Fibroblast of mammary gland (primary cell): ENCODE data around the gene WDSUB1.

Source experiments
- DNase-seq: peaks from one replicate; pipeline ENCODE4 v3.0.0-alpha.2; 2010; ENCODE audit warnings: low read depth
- H3K4me3 ChIP-seq: 2 replicates; pipeline ENCODE4 v1.5.1; 2011; ENCODE audit warnings: low read depth, mild to moderate bottlenecking, low read length, moderate library complexity; ENCODE audit not compliant: control insufficient read depth
- TF ChIP-seq, protein P1 (sequence below): conservative IDR thresholded peaks from 2 replicates; pipeline ENCODE4 v1.5.1; 2011; ENCODE audit warnings: low read depth, low read length, inconsistent platforms; ENCODE audit not compliant: control insufficient read depth, insufficient read depth

Gene WDSUB1

DNA sequence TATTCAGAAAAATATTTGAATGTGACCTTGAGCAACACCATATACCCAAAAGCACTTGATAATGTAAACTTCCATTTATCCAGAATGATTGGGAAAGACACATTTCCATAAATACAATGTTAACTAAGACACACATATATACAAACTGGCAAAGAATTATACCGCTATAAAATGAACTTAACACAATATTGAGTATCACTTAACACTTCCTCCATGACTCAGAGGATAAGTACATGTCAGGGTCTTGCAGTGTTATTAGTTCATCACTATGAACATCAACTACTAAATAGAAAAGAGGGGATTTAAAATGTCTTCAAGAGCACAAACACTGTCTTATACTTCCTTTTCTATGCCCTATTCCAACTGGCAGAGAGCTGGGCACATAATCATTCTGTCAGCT lies 18.6 kb downstream of the WDSUB1 start:
- TF ChIP-seq, protein P1, sequence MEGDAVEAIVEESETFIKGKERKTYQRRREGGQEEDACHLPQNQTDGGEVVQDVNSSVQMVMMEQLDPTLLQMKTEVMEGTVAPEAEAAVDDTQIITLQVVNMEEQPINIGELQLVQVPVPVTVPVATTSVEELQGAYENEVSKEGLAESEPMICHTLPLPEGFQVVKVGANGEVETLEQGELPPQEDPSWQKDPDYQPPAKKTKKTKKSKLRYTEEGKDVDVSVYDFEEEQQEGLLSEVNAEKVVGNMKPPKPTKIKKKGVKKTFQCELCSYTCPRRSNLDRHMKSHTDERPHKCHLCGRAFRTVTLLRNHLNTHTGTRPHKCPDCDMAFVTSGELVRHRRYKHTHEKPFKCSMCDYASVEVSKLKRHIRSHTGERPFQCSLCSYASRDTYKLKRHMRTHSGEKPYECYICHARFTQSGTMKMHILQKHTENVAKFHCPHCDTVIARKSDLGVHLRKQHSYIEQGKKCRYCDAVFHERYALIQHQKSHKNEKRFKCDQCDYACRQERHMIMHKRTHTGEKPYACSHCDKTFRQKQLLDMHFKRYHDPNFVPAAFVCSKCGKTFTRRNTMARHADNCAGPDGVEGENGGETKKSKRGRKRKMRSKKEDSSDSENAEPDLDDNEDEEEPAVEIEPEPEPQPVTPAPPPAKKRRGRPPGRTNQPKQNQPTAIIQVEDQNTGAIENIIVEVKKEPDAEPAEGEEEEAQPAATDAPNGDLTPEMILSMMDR, result no peak
- DNase-seq, result no peak
- H3K4me3 ChIP-seq, result no peak overlapping the region

DNA sequence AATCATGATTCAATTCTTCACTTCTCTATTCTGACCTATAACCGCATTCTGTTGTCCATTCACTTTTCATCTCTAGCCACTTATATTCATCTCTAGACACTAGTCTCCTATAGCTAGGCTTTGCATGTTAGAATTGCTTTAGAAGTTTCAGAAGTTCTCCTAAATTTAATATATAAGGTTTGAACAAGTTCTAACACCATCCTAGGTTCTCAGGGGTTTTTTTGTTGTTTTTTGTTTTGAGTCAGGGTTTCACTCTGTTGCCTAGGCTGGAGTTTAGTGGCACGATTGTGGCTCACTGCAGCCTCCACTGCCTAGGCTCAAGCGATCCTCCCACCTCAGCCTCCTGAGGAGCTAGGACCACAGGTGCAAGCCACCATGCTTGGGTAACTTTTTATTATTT lies 19.9 kb downstream of the WDSUB1 start:
- no peak for DNase-seq
- TF ChIP-seq, protein P1, result no peak

DNA sequence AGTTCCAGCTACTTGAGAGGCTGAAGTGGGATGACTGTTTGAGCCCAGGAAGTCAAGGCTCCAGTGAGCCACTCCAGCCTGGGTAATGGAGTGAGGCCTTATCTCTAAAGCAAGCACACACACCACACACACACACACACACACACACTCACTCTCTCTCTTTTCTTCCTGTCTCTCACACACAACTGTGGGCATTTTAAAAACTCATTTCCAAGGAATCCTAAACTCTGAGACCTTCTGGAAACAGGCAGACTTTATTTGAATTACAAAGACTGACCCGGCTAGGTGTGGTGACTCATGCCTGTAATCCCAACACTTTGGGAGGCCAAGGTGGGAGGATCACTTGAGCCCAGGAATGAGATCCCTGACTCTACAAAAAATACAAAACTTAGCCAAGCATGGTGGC lies 21.3 kb downstream of the WDSUB1 start:
- H3K4me3 ChIP-seq, result no peak overlapping the region
- TF ChIP-seq, protein P1, result no peak
- peak; percentile 10 for DNase-seq

More for the DNA sequence above, 19.9 kb downstream of the WDSUB1 start:
- no peak overlapping the region for H3K4me3 ChIP-seq

DNA sequence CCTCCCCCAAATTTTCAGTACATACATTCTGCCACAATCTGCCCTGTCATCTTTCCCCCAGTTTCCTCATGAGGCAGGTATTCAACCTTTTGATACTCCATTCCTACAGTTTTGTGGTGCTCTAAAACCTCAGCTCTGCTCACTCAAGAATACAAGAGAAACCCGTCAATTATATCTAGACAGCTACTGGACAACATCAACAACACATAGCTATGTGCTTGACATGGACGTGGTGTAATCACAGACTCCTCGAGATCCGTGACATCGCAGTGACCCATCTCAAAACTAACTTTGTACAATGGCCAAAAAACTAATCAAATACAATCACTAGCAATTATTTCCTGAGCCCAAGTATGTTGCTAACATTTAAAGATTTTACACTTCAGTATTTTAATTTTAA lies 23.6 kb downstream of the WDSUB1 start:
- peak; percentile 4 for DNase-seq
- TF ChIP-seq, protein P1, result no peak

DNA sequence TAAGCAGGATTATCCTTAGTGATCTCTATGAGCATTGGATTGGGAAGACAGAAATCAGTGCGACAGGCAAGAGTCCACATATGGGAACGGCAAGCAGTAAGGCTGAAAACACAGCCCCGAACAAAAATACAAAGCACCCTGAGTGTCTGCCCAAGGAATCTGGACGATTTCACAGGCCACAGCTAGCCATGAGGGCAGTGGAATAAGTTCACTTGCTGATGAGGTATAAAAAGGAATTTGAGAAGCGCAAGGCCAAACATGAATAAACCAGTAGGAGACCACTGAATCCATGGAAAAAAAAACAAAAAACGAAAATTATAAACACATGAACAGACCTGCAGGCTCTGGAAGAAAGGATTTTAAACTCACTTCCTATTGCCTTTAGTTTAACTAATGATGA lies 24.3 kb downstream of the WDSUB1 start:
- DNase-seq, result peak; percentile 7
- TF ChIP-seq, protein P1, result no peak
- no peak overlapping the region for H3K4me3 ChIP-seq

More for the DNA sequence above, 23.6 kb downstream of the WDSUB1 start:
- H3K4me3 ChIP-seq, result no peak overlapping the region

DNA sequence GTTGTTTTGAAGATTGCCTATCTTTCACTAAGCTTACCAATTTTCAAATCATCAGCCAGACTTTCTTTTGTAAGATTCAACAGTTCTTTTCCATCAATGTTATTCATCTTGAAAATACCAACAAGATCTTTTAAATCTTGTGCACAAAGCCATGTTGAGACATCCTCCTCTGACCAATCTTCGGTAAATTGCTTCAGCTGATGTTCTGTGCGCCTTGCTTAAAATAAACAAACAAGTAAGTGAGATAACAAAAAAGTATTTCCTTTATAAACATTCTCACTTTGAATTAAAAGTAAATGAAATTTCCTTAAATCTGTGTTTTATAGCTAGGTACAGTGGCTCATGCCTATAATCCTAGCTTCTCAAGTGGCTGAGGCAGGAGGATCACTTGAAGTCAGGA lies 30.3 kb downstream of the WDSUB1 start:
- no peak overlapping the region for H3K4me3 ChIP-seq
- DNase-seq, result peak; percentile 33
- TF ChIP-seq, protein P1, result no peak

DNA sequence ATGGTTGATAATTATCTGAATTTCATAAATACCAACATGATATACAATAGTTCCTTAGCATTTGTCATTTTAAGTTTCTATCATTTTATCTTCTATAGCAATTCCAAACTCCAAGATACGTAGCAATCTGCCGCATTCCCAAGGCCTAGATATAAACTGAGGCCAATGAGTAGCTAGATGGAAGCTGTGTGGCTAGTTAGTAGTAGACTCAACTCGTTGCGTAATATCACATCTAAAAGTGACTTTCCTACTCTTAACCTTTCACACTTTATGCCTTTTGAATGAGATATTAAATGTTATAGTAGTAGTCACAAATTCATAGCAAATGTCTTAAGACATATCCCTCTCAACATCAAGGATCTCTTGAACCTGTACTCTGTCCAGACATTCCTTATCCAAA lies 33.6 kb downstream of the WDSUB1 start:
- H3K4me3 ChIP-seq, result no peak overlapping the region
- no peak for DNase-seq
- TF ChIP-seq, protein P1, result no peak
